Measurements from ENCODE around the gene RNF152. TPM values are rescaled to one million over a fixed set of nuclear protein-coding genes. Genes with fewer than 3 reads are reported as not detected.

The RNF152 gene
- total RNA-seq, 1 donor from 2014 or later, result 8.4 TPM

- H3K4me3 Mint-ChIP-seq, result no peak overlapping the region
- H3K36me3 Mint-ChIP-seq (ENCODE audit: low read depth), result peaks cover 2% of the 10 kb centered on the region
- peaks cover 15% of the 10 kb centered on the region for H3K4me1 Mint-ChIP-seq
- TF ChIP-seq CTCF (conservative IDR thresholded peaks at IDR 0.05), result no peak
- no peak for DNase-seq (ENCODE audit: low read depth, low spot score)
- H3K9me3 Mint-ChIP-seq, result no peaks in the 10 kb centered on the region
- H3K27ac Mint-ChIP-seq (ENCODE audit: unreplicated experiment), result no peak overlapping the region
- peaks cover 17% of the 10 kb centered on the region for H3K27me3 Mint-ChIP-seq (ENCODE audit: low read depth)
Measured at GRCh38 chr18:61889541-61889940, 3.3 kb downstream of the RNF152 start.

GRCh38 chr18:61888622-61889021, 4.2 kb downstream of the RNF152 start:
- peaks cover 17% of the 10 kb centered on the region for H3K27me3 Mint-ChIP-seq (ENCODE audit: low read depth)
- no peak for DNase-seq (ENCODE audit: low read depth, low spot score)
- peaks cover 2% of the 10 kb centered on the region for H3K36me3 Mint-ChIP-seq (ENCODE audit: low read depth)
- peaks cover 15% of the 10 kb centered on the region for H3K4me1 Mint-ChIP-seq
- TF ChIP-seq CTCF (conservative IDR thresholded peaks at IDR 0.05), result no peak
- H3K9me3 Mint-ChIP-seq, result no peaks in the 10 kb centered on the region
- no peak overlapping the region for H3K4me3 Mint-ChIP-seq
- H3K27ac Mint-ChIP-seq (ENCODE audit: unreplicated experiment), result no peak overlapping the region

- Mint-ChIP-seq H3K4me1 (peaks cover 10% of the 10 kb centered on the region), H3K27me3 (ENCODE audit: low read depth) (peaks cover 12% of the 10 kb centered on the region), H3K4me3 (no peak overlapping the region), H3K9me3 (no peaks in the 10 kb centered on the region), H3K36me3 (ENCODE audit: low read depth) (peaks cover 2% of the 10 kb centered on the region), H3K27ac (ENCODE audit: unreplicated experiment) (no peak overlapping the region)
- no peak for TF ChIP-seq CTCF (conservative IDR thresholded peaks at IDR 0.05)
- DNase-seq (ENCODE audit: low read depth, low spot score), result no peak
Measured at GRCh38 chr18:61887838-61888237, 5.0 kb downstream of the RNF152 start.

- H3K9me3 Mint-ChIP-seq, result no peaks in the 10 kb centered on the region
- H3K4me3 Mint-ChIP-seq, result no peak overlapping the region
- no peak for TF ChIP-seq CTCF (conservative IDR thresholded peaks at IDR 0.05)
- no peak for DNase-seq (ENCODE audit: low read depth, low spot score)
- H3K4me1 Mint-ChIP-seq, result peaks cover 3% of the 10 kb centered on the region
- H3K36me3 Mint-ChIP-seq (ENCODE audit: low read depth), result peaks cover 3% of the 10 kb centered on the region
- no peak overlapping the region for H3K27ac Mint-ChIP-seq (ENCODE audit: unreplicated experiment)
- no peaks in the 10 kb centered on the region for H3K27me3 Mint-ChIP-seq (ENCODE audit: low read depth)
Measured at GRCh38 chr18:61883547-61883946, 9.3 kb downstream of the RNF152 start.

GRCh38 chr18:61882296-61883004, 10.4 kb downstream of the RNF152 start:
- Mint-ChIP-seq H3K27ac (ENCODE audit: unreplicated experiment) (no peak overlapping the region), H3K4me3 (no peak overlapping the region), H3K36me3 (ENCODE audit: low read depth) (peaks cover 3% of the 10 kb centered on the region), H3K9me3 (no peaks in the 10 kb centered on the region), H3K27me3 (ENCODE audit: low read depth) (no peaks in the 10 kb centered on the region), H3K4me1 (peaks cover 8% of the 10 kb centered on the region)
- TF ChIP-seq CTCF (conservative IDR thresholded peaks at IDR 0.05), result no peak
- DNase-seq (ENCODE audit: low read depth, low spot score), result no peak

Measured in neural crest cell (in vitro differentiated cells).